Measurements from ENCODE around the gene FAM117A. TPM values are rescaled to one million over a fixed set of nuclear protein-coding genes. Genes with fewer than 3 reads are reported as not detected.

The FAM117A gene
- 10 to 100 TPM; 14.1 to 15.4 TPM for total RNA-seq

- peak within 1 kb of the TSS; percentile 88 for H3K27ac Mint-ChIP-seq
- intact Hi-C loops (cut with DNase I, micrococcal nuclease) = loop anchor here (1.0 to 2.0 kb wide), 6 partner anchors 15 to 350 kb away; partner anchors contain the start of genes KAT7 (in 2 of the 2), PHB1 (in 1 of the 2) and SPOP (in 1 of the 2)
- peaks cover 52% of the 10 kb centered on the region for H3K4me1 Mint-ChIP-seq
Measured at GRCh38 chr17:49763735-49764558, at the start of gene FAM117A. Gene FAM117A, minus strand, starts transcription at chr17:49764131. Its CDS starts 44 bp downstream, at chr17:49764087.

DNA sequence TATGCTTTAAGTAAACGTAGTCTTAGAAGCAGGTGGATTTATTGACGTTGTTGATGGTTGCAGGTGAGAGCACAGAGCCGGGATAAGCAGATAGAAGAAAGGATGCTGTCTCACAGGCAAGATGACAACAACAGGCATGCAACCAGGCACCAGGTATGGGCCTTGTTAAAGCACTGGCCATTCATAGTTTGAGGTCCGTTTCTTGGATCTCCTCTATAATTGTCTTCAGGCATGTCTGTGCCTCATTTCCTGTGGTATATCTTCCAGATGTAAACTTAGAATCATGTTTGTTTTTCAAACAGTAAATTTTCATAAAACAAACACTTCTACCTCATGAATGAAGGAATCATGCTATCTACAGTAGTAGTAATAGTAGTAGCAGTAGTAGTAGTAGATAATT lies 45.1 kb upstream of the FAM117A start:
- intact Hi-C loops (cut with DNase I, micrococcal nuclease) = no loop called here
- H3K36me3 Mint-ChIP-seq (ENCODE audit: low read depth) = peaks cover 51% of the 10 kb centered on the region
- no peak for ATAC-seq
- peaks cover 35% of the 10 kb centered on the region for H3K4me1 Mint-ChIP-seq
- peak overlapping the region; percentile 56 for H3K27ac Mint-ChIP-seq
- ChIA-PET CTCF (interaction anchor here (0.6 to 0.8 kb wide), 2 partner anchors 13 to 108 kb away, joined by 3 read pairs; no protein-coding TSS in a partner anchor), POLR2A (no interaction called here)
- H3K27me3 Mint-ChIP-seq = no peaks in the 10 kb centered on the region
- no peak for DNase-seq
- H3K4me3 Mint-ChIP-seq = no peak overlapping the region
- H3K9me3 Mint-ChIP-seq (ENCODE audit: low read depth) = no peaks in the 10 kb centered on the region

More at GRCh38 chr17:49763735-49764558, at the start of gene FAM117A:
- ATAC-seq (peak; percentile 97), DNase-seq (peak; percentile 98)
- ChIA-PET CTCF (interaction anchor here (0.5 to 4.6 kb wide), 16 partner anchors 9 to 584 kb away, joined by 3 to 37 read pairs (median 4); partner anchors contain the start of gene SLC35B1), POLR2A (interaction anchor here (0.5 to 3.1 kb wide), 14 partner anchors 9 to 146 kb away, joined by 3 to 28 read pairs (median 4); partner anchors contain the start of genes KAT7 and SLC35B1)
- no peaks in the 10 kb centered on the region for H3K36me3 Mint-ChIP-seq (ENCODE audit: low read depth)
- H3K27me3 Mint-ChIP-seq = no peaks in the 10 kb centered on the region
- peak within 1 kb of the TSS; percentile 89 for H3K4me3 Mint-ChIP-seq
- H3K9me3 Mint-ChIP-seq (ENCODE audit: low read depth) = no peaks in the 10 kb centered on the region

DNA sequence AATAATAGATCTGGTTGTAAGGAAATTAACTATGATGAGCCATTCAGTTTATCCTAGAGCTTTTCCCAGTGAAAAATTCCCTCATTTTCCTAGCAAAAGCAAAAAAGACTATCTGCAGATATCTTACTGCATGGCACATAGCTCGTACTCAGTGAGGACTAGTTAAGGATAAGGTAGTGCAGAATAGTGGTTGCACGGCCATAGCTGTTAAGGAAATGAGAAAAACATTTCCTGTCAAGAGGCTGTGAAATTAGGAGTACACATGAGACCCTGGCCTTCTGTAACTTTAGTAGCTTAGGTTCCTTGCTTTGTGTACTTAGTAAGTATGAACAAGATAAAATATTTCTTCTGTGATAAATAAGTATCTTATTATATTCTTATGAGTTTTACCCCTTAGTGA lies 34.8 kb upstream of the FAM117A start:
- DNase-seq (no peak), ATAC-seq (no peak)
- Mint-ChIP-seq H3K27ac (peak overlapping the region; percentile 45), H3K9me3 (ENCODE audit: low read depth) (no peaks in the 10 kb centered on the region), H3K4me1 (peaks cover 40% of the 10 kb centered on the region), H3K27me3 (no peaks in the 10 kb centered on the region), H3K4me3 (no peak overlapping the region), H3K36me3 (ENCODE audit: low read depth) (peaks cover 47% of the 10 kb centered on the region)
- intact Hi-C loops (cut with DNase I, micrococcal nuclease) = no loop called here
- ChIA-PET POLR2A (interaction anchor here (0.6 kb wide), 1 partner anchor 16 kb away, joined by 3 read pairs; no protein-coding TSS in a partner anchor), CTCF (interaction anchor here (0.6 to 1.6 kb wide), 5 partner anchors 48 to 280 kb away, joined by 3 to 5 read pairs (median 3); no protein-coding TSS in a partner anchor)

GRCh38 chr17:49798182-49798581 lies 34.3 kb upstream of the FAM117A start:
- POLR2A ChIA-PET = interaction anchor here (0.6 to 0.7 kb wide), 2 partner anchors 15 to 83 kb away, joined by 3 read pairs; no protein-coding TSS in a partner anchor
- no peak overlapping the region for H3K4me3 Mint-ChIP-seq
- peaks cover 42% of the 10 kb centered on the region for H3K4me1 Mint-ChIP-seq
- no peaks in the 10 kb centered on the region for H3K9me3 Mint-ChIP-seq (ENCODE audit: low read depth)
- H3K27me3 Mint-ChIP-seq = no peaks in the 10 kb centered on the region
- peak overlapping the region; percentile 45 for H3K27ac Mint-ChIP-seq
- CTCF ChIA-PET = interaction anchor here (0.9 to 1.6 kb wide), 5 partner anchors 14 to 229 kb away, joined by 3 to 5 read pairs (median 3); no protein-coding TSS in a partner anchor
- peak; percentile 26 for ATAC-seq
- H3K36me3 Mint-ChIP-seq (ENCODE audit: low read depth) = peaks cover 49% of the 10 kb centered on the region
- DNase-seq = no peak
- intact Hi-C loops (cut with DNase I, micrococcal nuclease) = no loop called here

- H3K36me3 Mint-ChIP-seq (ENCODE audit: low read depth) = peaks cover 62% of the 10 kb centered on the region
- no peak for DNase-seq
- peak overlapping the region; percentile 52 for H3K27ac Mint-ChIP-seq
- no peaks in the 10 kb centered on the region for H3K9me3 Mint-ChIP-seq (ENCODE audit: low read depth)
- CTCF ChIA-PET = interaction anchor here (1.0 to 1.3 kb wide), 4 partner anchors 55 to 262 kb away, joined by 3 to 4 read pairs (median 3); partner anchors contain the start of gene SLC35B1
- POLR2A ChIA-PET = interaction anchor here (0.6 kb wide), 1 partner anchor 132 kb away, joined by 3 read pairs; no protein-coding TSS in a partner anchor
- ATAC-seq = peak; percentile 47
- peaks cover 61% of the 10 kb centered on the region for H3K4me1 Mint-ChIP-seq
- intact Hi-C loops (cut with DNase I, micrococcal nuclease) = no loop called here
- H3K4me3 Mint-ChIP-seq = no peak overlapping the region
- no peaks in the 10 kb centered on the region for H3K27me3 Mint-ChIP-seq
Measured at GRCh38 chr17:49795372-49795771, 31.4 kb upstream of the FAM117A start.

GRCh38 chr17:49793309-49793708 lies 29.4 kb upstream of the FAM117A start:
- Mint-ChIP-seq H3K27ac (no peak overlapping the region), H3K4me3 (no peak overlapping the region), H3K27me3 (no peaks in the 10 kb centered on the region), H3K4me1 (peaks cover 69% of the 10 kb centered on the region), H3K9me3 (ENCODE audit: low read depth) (no peaks in the 10 kb centered on the region), H3K36me3 (ENCODE audit: low read depth) (peaks cover 61% of the 10 kb centered on the region)
- DNase-seq = no peak
- intact Hi-C loops (cut with DNase I, micrococcal nuclease) = no loop called here
- ChIA-PET CTCF (interaction anchor here (0.6 to 1.5 kb wide), 6 partner anchors 25 to 301 kb away, joined by 3 to 5 read pairs (median 3); no protein-coding TSS in a partner anchor), POLR2A (interaction anchor here (1.1 kb wide), 1 partner anchor 52 kb away, joined by 8 read pairs; no protein-coding TSS in a partner anchor)
- ATAC-seq = no peak

DNA sequence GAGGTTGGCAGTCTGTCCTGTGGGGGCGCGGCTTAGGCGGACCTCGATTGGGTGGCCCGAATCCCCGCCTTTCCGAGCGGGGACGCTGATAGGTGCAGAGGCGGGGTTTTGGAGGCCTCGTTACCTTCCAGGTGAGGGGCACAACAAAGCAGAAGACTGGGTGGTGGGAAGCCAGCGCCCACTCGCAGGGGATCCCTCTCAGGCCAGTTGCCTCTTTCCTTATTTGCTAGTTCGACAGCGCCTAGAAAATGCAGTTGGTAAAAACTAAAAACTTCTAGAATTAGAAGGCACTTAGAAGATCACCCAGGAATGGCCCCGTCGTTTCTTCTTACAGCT lies 25.3 kb upstream of the FAM117A start:
- CTCF ChIA-PET = interaction anchor here (1.3 to 2.9 kb wide), 2 partner anchors 27 to 81 kb away, joined by 3 to 29 read pairs; partner anchors contain the start of gene SLC35B1
- H3K36me3 Mint-ChIP-seq (ENCODE audit: low read depth) = peaks cover 42% of the 10 kb centered on the region

GRCh38 chr17:49788478-49789242 lies 24.7 kb upstream of the FAM117A start, which contains the start of gene KAT7:
Gene KAT7, plus strand, starts transcription at chr17:49788681. Its CDS starts 154 bp downstream, at chr17:49788835.
- H3K4me1 Mint-ChIP-seq = peaks cover 53% of the 10 kb centered on the region
- H3K27me3 Mint-ChIP-seq = no peaks in the 10 kb centered on the region
- no peaks in the 10 kb centered on the region for H3K9me3 Mint-ChIP-seq (ENCODE audit: low read depth)
- intact Hi-C loops (cut with DNase I, micrococcal nuclease) = loop anchor here (1.0 to 2.0 kb wide), 15 partner anchors 24 to 930 kb away; partner anchors contain the start of genes FAM117A (in 2 of the 2), SPOP (in 2 of the 2), DLX4 (in 1 of the 2) and LUC7L3 (in 1 of the 2)
- H3K27ac Mint-ChIP-seq = peak within 1 kb of the TSS; percentile 98
- DNase-seq (peak; percentile 99), ATAC-seq (peak; percentile 91)
- ChIA-PET POLR2A (interaction anchor here (0.5 to 2.6 kb wide), 11 partner anchors 18 to 633 kb away, joined by 3 to 28 read pairs (median 4); partner anchors contain the start of genes FAM117A and SLC35B1), CTCF (interaction anchor here (0.7 to 2.9 kb wide), 11 partner anchors 11 to 221 kb away, joined by 3 to 29 read pairs (median 5); partner anchors contain the start of gene SLC35B1)
- peak within 1 kb of the TSS; percentile 89 for H3K4me3 Mint-ChIP-seq
- peaks cover 37% of the 10 kb centered on the region for H3K36me3 Mint-ChIP-seq (ENCODE audit: low read depth)

More for the DNA sequence above, 25.3 kb upstream of the FAM117A start:
- H3K4me3 Mint-ChIP-seq = peak overlapping the region; percentile 89
- H3K27ac Mint-ChIP-seq = peak overlapping the region; percentile 98
- no peak for DNase-seq
- H3K27me3 Mint-ChIP-seq = no peaks in the 10 kb centered on the region
- intact Hi-C loops (cut with DNase I, micrococcal nuclease) = loop anchor here (1.0 to 2.0 kb wide), 6 partner anchors 72 to 930 kb away; partner anchors contain the start of genes LUC7L3 (in 1 of the 2), PHB1 (in 1 of the 2), SPOP (in 1 of the 2) and ZNF652 (in 1 of the 2)
- H3K9me3 Mint-ChIP-seq (ENCODE audit: low read depth) = no peaks in the 10 kb centered on the region
- POLR2A ChIA-PET = interaction anchor here (1.4 to 2.6 kb wide), 3 partner anchors 26 to 81 kb away, joined by 5 to 28 read pairs (median 7); partner anchors contain the start of genes FAM117A and SLC35B1
- ATAC-seq = no peak
- H3K4me1 Mint-ChIP-seq = peaks cover 57% of the 10 kb centered on the region

DNA sequence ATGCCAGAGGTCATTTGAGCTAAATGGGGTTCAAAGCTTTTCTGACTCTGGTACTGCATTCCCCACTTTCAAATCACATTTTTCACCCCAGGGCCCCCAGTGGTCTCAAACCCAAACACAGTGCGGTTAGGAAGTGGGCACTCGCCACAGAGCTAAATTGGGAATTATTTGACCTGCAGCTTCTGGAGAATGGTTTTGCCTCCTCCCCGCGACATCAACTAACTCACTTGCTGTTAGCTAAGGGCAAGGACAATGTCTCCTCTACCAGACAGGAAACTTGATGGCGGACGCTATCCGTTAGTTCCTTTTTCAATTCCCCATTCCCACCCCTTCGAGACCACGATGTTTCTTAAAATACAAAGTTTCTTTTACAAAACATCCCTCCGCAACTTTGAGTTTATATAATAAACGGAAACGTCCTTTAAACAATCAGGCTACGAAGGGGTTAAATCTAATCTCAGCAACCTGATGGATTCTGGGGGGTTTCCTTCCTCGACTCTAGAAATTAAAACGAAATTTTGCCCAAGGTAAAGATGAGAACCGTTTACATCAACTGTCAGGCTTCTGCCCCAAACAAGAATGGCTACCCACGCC lies 24.1 kb upstream of the FAM117A start:
- H3K4me1 Mint-ChIP-seq = peaks cover 49% of the 10 kb centered on the region
- ATAC-seq (no peak), DNase-seq (peak; percentile 27)
- H3K36me3 Mint-ChIP-seq (ENCODE audit: low read depth) = peaks cover 32% of the 10 kb centered on the region
- H3K9me3 Mint-ChIP-seq (ENCODE audit: low read depth) = no peaks in the 10 kb centered on the region
- CTCF ChIA-PET = interaction anchor here (0.7 to 2.9 kb wide), 11 partner anchors 10 to 220 kb away, joined by 3 to 29 read pairs (median 5); partner anchors contain the start of gene SLC35B1
- H3K4me3 Mint-ChIP-seq = peak overlapping the region; percentile 89
- no peaks in the 10 kb centered on the region for H3K27me3 Mint-ChIP-seq
- intact Hi-C loops (cut with DNase I, micrococcal nuclease) = loop anchor here (1.0 to 2.0 kb wide), 14 partner anchors 24 to 931 kb away; partner anchors contain the start of genes FAM117A (in 2 of the 2), DLX4 (in 1 of the 2), LUC7L3 (in 1 of the 2) and PDK2 (in 1 of the 2)
- H3K27ac Mint-ChIP-seq = peak overlapping the region; percentile 98
- POLR2A ChIA-PET = interaction anchor here (0.5 to 2.6 kb wide), 13 partner anchors 19 to 633 kb away, joined by 3 to 28 read pairs (median 3); partner anchors contain the start of genes FAM117A and SLC35B1

DNA sequence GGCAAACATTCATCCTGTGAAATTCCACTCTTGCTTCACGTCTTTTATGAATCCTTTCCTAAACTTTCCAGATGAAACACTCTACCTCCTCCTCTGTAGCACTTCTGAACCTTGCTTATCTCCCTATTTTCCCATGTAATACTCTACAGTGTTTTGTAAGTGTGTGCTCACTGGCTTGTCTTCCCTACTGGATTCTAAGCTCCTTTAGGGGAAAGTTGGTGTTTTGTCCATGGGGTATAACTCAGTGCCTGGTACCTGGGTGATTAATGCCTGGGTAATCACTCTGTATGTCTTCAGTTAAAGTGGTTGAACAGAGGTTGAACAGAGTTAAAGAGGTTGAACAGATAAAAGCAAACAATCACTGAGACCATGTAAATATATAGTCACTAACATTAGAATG lies 20.7 kb upstream of the FAM117A start:
- ATAC-seq = no peak
- no peak overlapping the region for H3K27ac Mint-ChIP-seq
- H3K4me3 Mint-ChIP-seq = no peak overlapping the region
- no peaks in the 10 kb centered on the region for H3K9me3 Mint-ChIP-seq (ENCODE audit: low read depth)
- CTCF ChIA-PET = interaction anchor here (0.7 to 1.5 kb wide), 4 partner anchors 19 to 217 kb away, joined by 3 to 6 read pairs (median 4); partner anchors contain the start of gene SLC35B1
- H3K27me3 Mint-ChIP-seq = no peaks in the 10 kb centered on the region
- POLR2A ChIA-PET = no interaction called here
- intact Hi-C loops (cut with DNase I, micrococcal nuclease) = no loop called here
- DNase-seq = no peak
- peaks cover 5% of the 10 kb centered on the region for H3K36me3 Mint-ChIP-seq (ENCODE audit: low read depth)
- peaks cover 24% of the 10 kb centered on the region for H3K4me1 Mint-ChIP-seq
